Measurements from ENCODE around the gene EMC9.

DNA sequence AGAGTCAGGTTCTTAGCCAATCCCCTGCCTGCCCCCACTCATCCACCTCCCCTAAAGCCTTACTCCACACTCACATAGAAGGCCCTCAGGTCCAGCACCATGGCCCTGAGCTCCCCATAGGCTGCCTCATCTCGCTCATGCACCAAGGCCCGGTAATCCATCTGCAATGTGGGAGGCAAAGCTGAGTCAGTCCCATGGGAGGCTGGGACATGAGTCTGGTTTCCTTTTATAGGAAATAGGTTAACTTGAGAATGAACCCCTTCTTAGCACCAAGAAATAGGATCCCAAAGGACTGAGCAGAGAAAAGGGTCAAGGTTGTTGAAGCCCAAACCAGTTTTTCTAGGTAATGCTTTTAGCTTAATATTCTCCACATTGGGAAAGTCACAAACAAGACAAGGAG is 2.1 kb upstream of the EMC9 start:
- TF ChIP-seq CTCF (IDR thresholded peaks at IDR 0.05) (no peak), POLR2A (IDR thresholded peaks at IDR 0.05; ENCODE audit: low read depth) (no peak), POLR2AphosphoS5 (IDR thresholded peaks at IDR 0.05) (no peak), EP300 (IDR thresholded peaks at IDR 0.05) (no peak)
